HepG2 (cell line): ENCODE data around the gene ZNF524. TPM values are rescaled to one million over a fixed set of nuclear protein-coding genes. Genes with fewer than 3 reads are reported as not detected.

Source experiments
- BRCA1 ChIP-seq: sonication (generic); formaldehyde crosslinking; IDR thresholded peaks from 2 replicates; pipeline ENCODE4 v1.4.0; 2020; ENCODE audit warnings: missing genetic modification reagents
- CBX1 ChIP-seq: IDR thresholded peaks from one replicate; pipeline ENCODE4 v1.6.1; 2016; ENCODE audit warnings: antibody characterized with exemption, low read depth
- CREB1 ChIP-seq, 2 experiments: fragments of 450-650 bp in 1 of 2; IDR thresholded peaks; 2 replicates each; pipeline ENCODE4 v1.6.1; 2016 to 2017; ENCODE audit warnings: control low read depth in 1 of 2, mild to moderate bottlenecking in 1 of 2, missing compliant biosample characterization in 1 of 2, missing genetic modification characterization in 1 of 2
- FOXA1 ChIP-seq, 2 experiments: fragments of 450-650 bp in 1 of 2; sonication (generic) in 1 of 2; formaldehyde crosslinking in 1 of 2; IDR thresholded peaks; 2 replicates each; pipeline versions ENCODE4 v1.4.0 to v1.6.1; 2016 to 2020; ENCODE audit warnings: missing genetic modification reagents in 1 of 2
- FOXK2 ChIP-seq: fragments of 450-650 bp; IDR thresholded peaks from 2 replicates; pipeline ENCODE4 v1.6.1; 2016
- HDAC6 ChIP-seq: fragments of 200-600 bp; sonication (generic); IDR thresholded peaks from 2 replicates; pipeline ENCODE4 v1.7.0; 2017; ENCODE audit warnings: mild to moderate bottlenecking, antibody characterized with exemption, low read length, low read depth
- HMGXB4 ChIP-seq, 2 experiments: sonication (generic) in 1 of 2; formaldehyde crosslinking in 1 of 2; IDR thresholded peaks; 2 replicates each; pipeline versions ENCODE4 v1.4.0 to v1.6.1; 2018 to 2020; ENCODE audit warnings: missing genetic modification reagents in 2 of 2, borderline replicate concordance in 1 of 2, low read depth in 1 of 2, mild to moderate bottlenecking in 1 of 2, missing biosample characterization in 1 of 2
- HNF4A ChIP-seq: sonication (generic); formaldehyde crosslinking; IDR thresholded peaks from 2 replicates; pipeline ENCODE4 v1.4.0; 2020; ENCODE audit warnings: missing genetic modification reagents
- HOXA3 ChIP-seq: sonication (generic); formaldehyde crosslinking; IDR thresholded peaks from 2 replicates; pipeline ENCODE4 v1.5.0; 2020; ENCODE audit warnings: missing genetic modification reagents
- KLF15 ChIP-seq: sonication (generic); formaldehyde crosslinking; IDR thresholded peaks from 2 replicates; pipeline ENCODE4 v1.8.1; 2023; ENCODE audit warnings: borderline replicate concordance, mild to moderate bottlenecking, inconsistent platforms, missing genetic modification reagents, mixed read lengths
- MLLT10 ChIP-seq: sonication (generic); formaldehyde crosslinking; IDR thresholded peaks from 2 replicates; pipeline ENCODE4 v1.4.0; 2020; ENCODE audit warnings: missing genetic modification reagents
- MLX ChIP-seq: IDR thresholded peaks from 2 replicates; pipeline ENCODE4 v1.6.1; 2016
- NFE2L2 ChIP-seq: fragments of 150-350 bp; IDR thresholded peaks from 2 replicates; pipeline ENCODE4 v1.6.1; 2014; ENCODE audit warnings: low read length
- ONECUT2 ChIP-seq: sonication (generic); formaldehyde crosslinking; IDR thresholded peaks from 2 replicates; pipeline ENCODE4 v1.4.0; 2020; ENCODE audit warnings: missing genetic modification reagents
- RFXANK ChIP-seq: IDR thresholded peaks from 2 replicates; pipeline ENCODE4 v1.6.1; 2016
- SIX4 ChIP-seq: sonication (generic); formaldehyde crosslinking; IDR thresholded peaks from 2 replicates; pipeline ENCODE4 v1.4.0; 2020; ENCODE audit warnings: missing genetic modification reagents
- ZNF10 ChIP-seq: sonication (generic); formaldehyde crosslinking; IDR thresholded peaks from 2 replicates; pipeline ENCODE4 v1.4.0; 2020; ENCODE audit warnings: mild to moderate bottlenecking, low read depth, missing genetic modification reagents, borderline replicate concordance
- ZNF24 ChIP-seq: fragments of 450-650 bp; IDR thresholded peaks from 2 replicates; pipeline ENCODE4 v1.6.1; 2017; ENCODE audit warnings: antibody characterized with exemption, mild to moderate bottlenecking
- ZNF256 ChIP-seq: sonication (generic); formaldehyde crosslinking; conservative IDR thresholded peaks from 2 replicates; pipeline ENCODE4 v1.4.0; 2020; ENCODE audit warnings: missing genetic modification reagents
- ZNF331 ChIP-seq: sonication (generic); formaldehyde crosslinking; IDR thresholded peaks from 2 replicates; pipeline ENCODE4 v1.4.0; 2020; ENCODE audit warnings: missing genetic modification reagents
- ZNF496 ChIP-seq: sonication (generic); formaldehyde crosslinking; IDR thresholded peaks from 2 replicates; pipeline ENCODE4 v1.8.1; 2023; ENCODE audit warnings: mild to moderate bottlenecking, moderate library complexity, missing genetic modification reagents; ENCODE audit not compliant: insufficient replicate concordance
- ZNF567 ChIP-seq: sonication (generic); formaldehyde crosslinking; IDR thresholded peaks from 2 replicates; pipeline ENCODE4 v1.8.1; 2023; ENCODE audit warnings: mild to moderate bottlenecking, missing genetic modification reagents, borderline replicate concordance
- ZNF605 ChIP-seq: sonication (generic); formaldehyde crosslinking; IDR thresholded peaks from 2 replicates; pipeline ENCODE4 v1.8.0; 2022; ENCODE audit warnings: mild to moderate bottlenecking, missing genetic modification reagents
- ZNF800 ChIP-seq: sonication (generic); formaldehyde crosslinking; IDR thresholded peaks from 2 replicates; pipeline ENCODE4 v1.4.0; 2020; ENCODE audit warnings: missing genetic modification reagents
- polyA plus RNA-seq, 8 experiments: library from polyadenylated mRNA; depleted of rRNA in 3 of 8; stranded (reverse) in 7 of 8; unstranded in 1 of 8; fragments of >200 nt; fragmentation: Illumina TruSeq in 4 of 8; extraction: Trizol in 4 of 8; gene quantifications; 2 replicates each; pipeline versions ENCODE4 v1.2.1 to v1.2.3, GENCODE V29; 2011 to 2016; ENCODE audit warnings: low read depth in 4 of 8, missing spikeins in 1 of 8, mixed read lengths in 1 of 8; ENCODE audit not compliant: insufficient read depth in 1 of 8
- total RNA-seq, 5 experiments: library from RNA; depleted of rRNA; stranded (reverse); fragments of >200 nt; fragmentation: Illumina TruSeq; extraction: Trizol; gene quantifications; 2 replicates each; pipeline ENCODE4 v1.2.3, GENCODE V29; 2016; ENCODE audit warnings: low read depth in 1 of 5
- TF ChIP-seq, protein P1 (sequence below): sonication (generic); formaldehyde crosslinking; IDR thresholded peaks from 2 replicates; pipeline ENCODE4 v1.4.0; 2020; ENCODE audit warnings: missing genetic modification reagents
- TF ChIP-seq, protein P2 (sequence below): IDR thresholded peaks from 2 replicates; pipeline ENCODE4 v1.6.1; 2012; ENCODE audit warnings: inconsistent platforms

The ZNF524 gene
- total and polyA plus RNA-seq, 2 of the 13 experiments (the other 11 are each of a cell fraction or from before 2014, with no cell fraction given): 3.2 to 4.6 TPM

DNA sequence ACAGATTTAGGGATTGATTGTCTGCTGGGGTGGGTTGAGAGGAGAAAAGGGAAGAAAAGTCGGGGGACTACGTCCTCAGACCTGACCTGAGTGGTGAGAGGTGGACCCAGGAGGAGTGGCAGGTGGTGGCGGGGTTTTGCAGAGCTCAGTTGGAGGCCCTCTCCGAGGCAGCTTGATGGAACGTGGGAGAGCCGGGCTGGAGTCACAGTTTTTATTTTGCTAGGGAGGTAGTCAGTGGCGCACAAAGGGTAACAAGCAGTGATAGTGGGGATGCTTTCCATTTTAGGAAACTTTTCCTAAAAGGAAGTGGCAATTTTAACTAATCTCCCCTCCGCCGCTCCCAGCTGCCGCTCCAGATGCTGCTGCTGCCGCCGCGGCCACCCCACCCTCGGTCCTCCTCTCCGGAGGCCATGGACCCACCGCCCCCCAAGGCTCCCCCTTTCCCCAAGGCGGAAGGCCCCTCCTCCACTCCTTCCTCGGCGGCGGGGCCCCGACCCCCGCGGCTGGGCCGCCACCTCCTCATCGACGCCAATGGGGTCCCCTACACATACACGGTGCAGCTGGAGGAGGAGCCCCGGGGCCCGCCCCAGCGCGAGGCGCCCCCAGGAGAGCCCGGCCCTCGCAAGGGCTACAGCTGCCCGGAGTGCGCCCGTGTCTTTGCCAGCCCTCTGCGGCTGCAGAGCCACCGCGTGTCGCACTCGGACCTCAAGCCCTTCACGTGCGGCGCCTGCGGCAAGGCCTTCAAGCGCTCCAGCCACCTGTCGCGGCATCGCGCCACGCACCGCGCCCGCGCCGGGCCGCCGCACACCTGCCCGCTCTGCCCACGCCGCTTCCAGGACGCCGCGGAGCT is 42.3 kb downstream of the ZNF524 start (continued):
- TF ChIP-seq ONECUT2 (CRISPR knock-in tag) (no peak), HNF4A (CRISPR knock-in tag) (no peak), HOXA3 (CRISPR knock-in tag) (peak; percentile 81), ZNF496 (CRISPR knock-in tag) (no peak), ZNF800 (CRISPR knock-in tag) (no peak; the same call in 1 of the 2 replicates), ZNF256 (CRISPR knock-in tag) (no peak), RFXANK (CRISPR knock-in tag) (no peak), FOXK2 (no peak), ZNF10 (CRISPR knock-in tag) (no peak), NFE2L2 (no peak), ZNF605 (CRISPR knock-in tag) (no peak), KLF15 (CRISPR knock-in tag) (no peak), ZNF331 (no peak), CREB1 (IDR thresholded peaks at IDR 0.05) (no peak), CREB1 (CRISPR knock-in tag; IDR thresholded peaks at IDR 0.05) (no peak), SIX4 (CRISPR knock-in tag) (no peak), CBX1 (no peak), ZNF567 (CRISPR knock-in tag) (no peak), ZNF24 (no peak), MLLT10 (no peak), HMGXB4 (CRISPR knock-in tag; IDR thresholded peaks at IDR 0.05; ENCODE audit: borderline replicate concordance in 1 of 2, low read depth in 1 of 2) (no peak), BRCA1 (no peak), HDAC6 (no peak), MLX (CRISPR knock-in tag) (no peak), FOXA1 (IDR thresholded peaks at IDR 0.05) (no peak), FOXA1 (CRISPR knock-in tag; IDR thresholded peaks at IDR 0.05) (peak; percentile 2; the same call in 1 of the 2 replicates)
- TF ChIP-seq, protein P1, sequence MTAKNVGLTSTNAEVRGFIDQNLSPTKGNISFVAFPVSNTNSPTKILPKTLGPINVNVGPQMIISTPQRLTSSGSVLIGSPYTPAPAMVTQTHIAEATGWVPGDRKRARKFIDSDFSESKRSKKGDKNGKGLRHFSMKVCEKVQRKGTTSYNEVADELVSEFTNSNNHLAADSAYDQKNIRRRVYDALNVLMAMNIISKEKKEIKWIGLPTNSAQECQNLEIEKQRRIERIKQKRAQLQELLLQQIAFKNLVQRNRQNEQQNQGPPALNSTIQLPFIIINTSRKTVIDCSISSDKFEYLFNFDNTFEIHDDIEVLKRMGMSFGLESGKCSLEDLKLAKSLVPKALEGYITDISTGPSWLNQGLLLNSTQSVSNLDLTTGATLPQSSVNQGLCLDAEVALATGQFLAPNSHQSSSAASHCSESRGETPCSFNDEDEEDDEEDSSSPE (CRISPR knock-in tag): no peak
- TF ChIP-seq, protein P2, sequence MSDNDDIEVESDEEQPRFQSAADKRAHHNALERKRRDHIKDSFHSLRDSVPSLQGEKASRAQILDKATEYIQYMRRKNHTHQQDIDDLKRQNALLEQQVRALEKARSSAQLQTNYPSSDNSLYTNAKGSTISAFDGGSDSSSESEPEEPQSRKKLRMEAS: peak; percentile 80
